NCI-H2196 (cell line): ENCODE results near the gene LPAR2.
A peak's percentile ranks its signal among the peaks of the same experiment; 100 is the strongest.
"Not testable (repeated sequence)": the region's sequence is repeated elsewhere in the genome, so short reads cannot be mapped to it uniquely, and the experiment has no call there.

ENCODE experiments used
- DNase-seq: peaks from one replicate; lab custom pipeline; 2025; ENCODE audit not compliant: unreplicated experiment; lab: John Stamatoyannopoulos, UW

Gene LPAR2

DNA sequence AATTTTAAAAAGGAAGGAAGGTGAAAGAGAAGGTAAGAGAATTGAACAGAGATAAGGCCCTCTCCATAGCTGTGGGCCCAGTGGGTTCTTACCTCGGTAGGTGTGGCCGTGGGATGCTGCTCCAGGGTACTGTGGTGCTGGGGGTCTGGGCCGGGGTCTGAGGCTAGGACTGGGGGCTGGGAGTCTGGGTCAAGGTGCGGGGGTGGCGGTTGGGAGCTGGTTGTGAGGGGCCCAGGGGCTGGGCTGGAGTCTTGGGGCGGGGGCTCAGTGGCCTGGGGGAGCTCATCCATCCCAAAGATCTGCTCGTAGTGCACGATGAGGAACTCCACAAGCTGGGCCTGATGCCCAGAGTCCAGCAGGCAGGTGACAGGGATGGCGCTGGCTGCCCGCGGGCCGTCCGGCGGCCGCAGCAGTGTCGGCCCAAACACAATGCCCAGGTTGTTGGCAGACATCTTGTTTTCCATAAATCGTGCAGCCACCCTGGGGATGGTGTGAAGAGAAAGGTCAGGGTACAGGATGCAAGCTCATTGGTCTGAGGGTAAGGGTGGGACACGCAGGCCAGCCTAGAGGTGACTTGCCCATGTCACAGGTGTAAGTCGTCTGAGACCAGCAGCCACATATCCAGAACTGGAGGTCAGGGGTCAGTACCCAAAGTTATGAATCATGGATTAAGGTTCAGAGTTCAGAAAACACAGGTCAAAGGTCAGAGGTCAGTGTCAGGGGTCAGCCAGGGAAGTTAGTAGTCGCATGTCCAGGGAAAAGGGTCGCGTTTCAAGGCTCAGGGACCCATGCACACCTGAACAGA lies 5.9 kb upstream of the LPAR2 start:
- no peak for DNase-seq

DNA sequence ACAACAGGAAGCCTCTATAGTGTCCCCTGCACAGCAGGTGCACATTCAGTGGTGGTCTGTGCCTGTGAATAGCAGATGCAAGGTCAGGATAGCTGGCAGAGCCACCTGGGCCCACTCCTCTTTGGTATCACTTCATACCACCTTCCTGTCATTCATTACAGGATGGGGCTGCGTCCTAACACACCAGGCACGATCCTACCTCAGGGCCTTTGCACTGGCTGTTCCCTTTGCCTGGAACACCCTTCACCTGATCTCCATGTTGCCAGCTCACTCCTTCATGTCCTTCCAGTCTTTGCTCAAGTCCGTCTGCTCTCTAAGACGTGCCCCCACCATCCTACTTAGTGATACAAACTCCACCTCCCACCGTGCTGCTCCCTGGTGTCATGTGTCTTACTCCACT lies 4.6 kb upstream of the LPAR2 start:
- no peak for DNase-seq

DNA sequence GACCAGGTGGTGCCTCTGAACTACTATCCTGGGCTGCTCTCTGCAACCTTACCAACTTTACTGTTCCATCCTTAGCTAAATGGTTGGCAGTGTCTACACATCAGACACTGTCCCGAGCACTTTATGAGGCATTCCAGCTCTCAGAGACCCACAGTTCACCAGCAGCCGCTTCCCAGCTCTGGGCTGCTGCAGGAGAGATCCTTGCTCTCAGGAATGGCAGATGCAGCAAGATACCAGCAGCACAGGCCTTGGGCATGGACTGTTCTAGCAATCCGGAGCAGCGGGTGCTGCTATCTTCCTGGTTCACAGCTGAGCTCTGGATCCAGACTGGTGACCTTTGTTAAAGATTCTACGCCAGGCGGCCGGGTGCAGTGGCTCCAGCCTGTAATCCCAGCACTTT lies 3.3 kb upstream of the LPAR2 start:
- no peak for DNase-seq

DNA sequence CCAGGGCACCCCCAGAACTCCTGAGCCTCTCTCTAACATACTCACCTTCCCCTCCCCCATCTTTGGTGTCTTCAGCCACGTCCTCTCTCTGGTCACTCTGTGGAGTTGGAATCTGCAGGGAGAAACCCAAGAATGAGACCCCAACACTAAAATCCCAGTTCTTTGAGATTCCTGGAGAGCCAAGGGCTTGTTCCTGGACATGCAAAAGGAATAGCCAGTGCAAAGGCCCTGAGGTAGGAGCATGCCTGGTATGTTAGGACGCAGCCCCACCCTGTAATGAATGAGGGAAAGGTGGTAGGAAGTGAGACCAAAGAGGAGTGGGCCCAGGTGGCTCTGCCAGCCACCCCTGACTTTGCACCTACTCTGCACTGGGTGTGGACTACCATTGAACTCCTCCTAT lies 2.4 kb upstream of the LPAR2 start:
- DNase-seq = no peak

DNA sequence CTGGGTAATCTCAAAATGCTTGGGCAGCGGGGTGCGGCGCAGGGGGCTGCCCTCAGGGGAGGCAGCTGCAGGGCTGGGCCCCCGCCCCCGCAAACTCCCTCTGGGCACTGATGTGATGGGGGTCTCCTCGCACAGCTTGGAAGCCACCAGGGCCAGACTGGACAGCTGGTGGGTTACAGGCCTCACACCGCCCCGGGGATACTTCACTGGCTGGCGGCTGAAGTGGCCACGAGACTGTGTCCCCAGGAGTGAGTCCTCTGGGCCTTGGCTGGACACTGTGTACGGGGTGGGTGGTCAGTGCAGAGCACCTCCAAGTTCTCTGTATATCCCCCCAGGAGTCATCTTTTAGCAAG lies 2.0 kb upstream of the LPAR2 start:
- no peak for DNase-seq

DNA sequence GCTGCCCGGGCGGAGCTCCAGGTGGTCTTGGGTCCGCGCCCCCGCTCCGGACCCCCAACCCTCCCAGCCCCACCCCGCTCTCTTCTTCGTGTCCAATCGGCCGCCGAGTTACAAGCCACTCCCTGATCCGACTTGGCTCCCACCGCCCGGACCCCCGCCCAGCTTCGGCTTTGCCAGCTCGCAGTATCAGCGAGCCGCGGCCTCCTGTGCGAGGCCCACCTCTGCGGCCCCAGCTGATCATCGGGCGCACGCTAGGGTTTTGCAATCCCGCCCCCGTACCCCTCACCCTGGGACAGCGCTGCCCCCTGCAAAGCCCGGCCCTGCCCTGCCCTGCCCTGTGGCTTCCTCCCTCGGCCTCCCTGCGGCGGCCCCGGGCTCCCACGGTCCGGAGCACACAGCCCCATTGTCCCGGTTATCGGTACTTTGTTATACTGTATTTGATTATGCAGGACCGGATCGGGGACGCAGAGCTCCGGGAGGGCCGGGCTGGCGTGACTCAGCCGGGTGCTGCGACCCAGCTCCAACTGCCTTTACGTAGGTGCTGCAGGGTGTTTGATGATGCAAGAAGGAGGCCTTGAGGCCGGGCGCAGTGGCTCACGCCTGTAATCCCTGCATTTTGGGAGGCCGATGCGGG lies 598 bp upstream of the LPAR2 start:
- peak; percentile 44 for DNase-seq

DNA sequence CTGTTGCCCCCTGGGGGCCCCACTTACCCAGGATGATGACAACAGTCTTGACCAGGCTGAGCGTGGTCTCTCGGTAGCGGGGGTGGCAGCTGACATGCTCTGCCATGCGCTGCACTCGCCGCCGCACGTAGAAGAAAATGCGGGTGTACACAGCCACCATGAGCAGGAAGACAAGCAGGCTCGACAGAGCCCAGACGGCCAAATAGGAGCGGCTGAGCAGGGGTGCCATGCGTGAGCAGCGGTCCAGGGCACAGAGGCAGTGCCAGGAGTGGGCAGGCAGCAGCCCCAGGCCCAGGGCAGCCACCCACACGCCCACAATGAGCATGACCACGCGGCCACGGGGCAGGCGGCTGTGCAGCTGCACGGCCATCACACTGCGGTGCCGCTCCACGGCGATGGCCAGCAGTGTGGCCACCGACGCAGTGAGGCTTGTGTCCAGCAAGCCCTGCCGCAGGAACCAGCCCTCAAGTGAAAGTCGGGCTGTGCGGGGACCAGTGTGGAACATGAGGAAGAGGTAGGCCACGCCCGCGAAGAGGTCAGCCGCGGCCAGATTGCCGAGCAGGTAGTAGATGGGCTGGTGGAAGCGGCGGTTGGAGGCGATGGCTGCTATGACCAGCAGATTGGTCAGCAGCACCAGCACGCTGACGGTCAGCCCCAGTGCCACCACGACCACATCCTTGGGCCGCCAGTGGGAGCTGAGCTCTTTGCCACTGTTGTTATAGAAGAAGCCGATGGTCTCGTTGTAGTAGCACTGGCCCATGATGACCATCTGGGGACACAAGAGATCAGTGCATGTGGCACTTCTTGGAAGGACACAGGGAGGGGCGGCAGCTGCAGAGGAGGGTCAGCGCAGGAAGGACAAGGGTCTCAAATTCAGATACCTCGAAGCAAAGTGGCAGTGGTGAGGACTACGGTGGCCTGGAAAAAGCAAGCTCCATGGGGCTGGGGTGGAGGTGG lies 1.2 kb downstream of the LPAR2 start:
- DNase-seq = no peak

DNA sequence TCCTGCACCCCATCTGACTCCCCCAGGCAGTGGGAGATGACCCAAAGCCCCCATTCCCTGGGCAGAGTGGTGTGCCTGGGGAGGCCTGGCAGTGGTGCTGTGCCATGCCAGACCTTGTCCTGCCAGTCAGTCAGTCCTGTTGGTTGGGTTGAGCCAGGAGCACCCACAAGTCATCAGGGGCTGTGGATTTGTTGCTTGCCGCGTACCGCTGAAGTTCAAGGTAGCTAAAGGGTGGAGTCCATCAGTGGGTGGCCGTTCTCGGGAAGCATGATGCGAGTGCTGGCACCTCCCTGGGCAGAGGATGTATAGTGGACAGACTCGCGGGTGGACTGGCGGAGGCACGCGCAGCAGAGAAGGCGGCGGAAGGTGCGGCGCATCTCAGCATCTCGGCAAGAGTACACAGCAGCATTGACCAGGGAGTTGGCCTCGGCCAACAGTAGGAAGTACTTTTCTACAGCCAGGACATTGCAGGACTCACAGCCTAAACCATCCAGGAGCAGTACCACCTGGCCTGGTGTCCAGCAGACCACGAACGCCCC lies 3.9 kb downstream of the LPAR2 start:
- no peak for DNase-seq

DNA sequence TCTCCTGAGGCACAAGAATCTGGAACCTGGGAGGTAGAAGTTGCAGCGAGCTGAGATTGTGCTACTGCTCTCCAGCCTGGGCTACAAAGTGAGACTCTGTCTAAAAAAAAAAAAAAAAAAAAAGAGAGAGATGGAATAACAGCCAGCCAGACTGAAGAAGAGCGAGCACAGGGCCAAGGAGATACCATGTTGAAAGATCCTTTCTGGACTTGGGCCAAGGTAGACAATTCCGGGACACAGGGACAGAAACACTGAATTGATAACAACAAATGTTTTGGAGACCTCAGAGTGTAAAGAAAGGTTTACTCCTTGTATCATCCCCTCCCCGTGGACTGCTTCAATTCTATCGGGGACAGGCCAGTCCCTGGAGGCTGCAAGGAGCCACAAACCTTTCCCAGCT lies 4.6 kb downstream of the LPAR2 start:
- DNase-seq = no peak

DNA sequence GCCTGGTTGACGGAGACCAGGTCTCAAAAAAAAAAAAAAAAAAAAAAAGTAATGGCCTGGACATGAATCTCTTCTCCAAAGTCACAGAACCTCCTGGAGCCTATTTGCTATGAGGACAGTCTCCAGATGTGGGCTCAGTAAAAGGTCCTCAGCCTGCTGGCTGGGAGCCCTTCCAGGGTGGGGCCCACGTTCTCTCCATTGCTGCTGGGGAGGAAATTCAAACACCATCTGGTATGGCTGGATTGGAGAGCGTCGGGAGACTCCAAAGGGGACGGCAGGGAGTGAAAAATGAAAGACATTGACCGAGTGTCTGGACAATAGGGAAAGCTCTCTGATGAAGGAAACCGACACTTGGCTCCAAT lies 8.2 kb downstream of the LPAR2 start:
- no peak for DNase-seq

DNA sequence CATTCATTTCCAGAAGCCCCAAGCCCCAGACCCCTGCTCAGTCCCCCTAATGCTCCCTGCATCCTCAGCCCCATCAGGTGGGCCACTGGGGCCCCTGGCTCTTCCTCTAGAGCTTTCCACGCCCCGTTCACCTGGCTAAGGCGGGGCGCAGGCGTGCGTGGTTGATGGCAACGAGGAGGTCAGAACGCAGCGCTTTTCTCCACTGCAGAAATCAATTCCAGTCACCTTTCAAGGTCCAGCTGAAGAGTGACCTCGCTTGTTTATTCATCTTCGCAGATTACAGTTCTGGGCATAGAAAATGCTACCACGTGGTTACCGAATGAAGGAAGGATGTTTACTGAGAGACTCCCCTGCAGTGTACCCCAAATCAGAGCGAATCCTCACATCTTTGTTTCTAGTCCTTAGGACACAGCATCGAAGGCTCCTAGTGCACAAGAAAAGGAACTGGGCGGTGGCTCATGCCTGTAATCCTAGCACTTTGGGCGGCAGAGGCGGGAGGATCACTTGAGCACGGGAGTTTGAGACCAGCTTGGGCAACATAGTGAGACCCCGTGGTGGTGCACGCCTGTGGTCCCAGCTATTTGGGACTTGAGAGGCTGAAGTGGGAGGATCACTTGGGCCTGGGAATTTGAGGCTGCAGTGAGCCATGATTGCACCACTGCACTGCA lies 8.7 kb downstream of the LPAR2 start:
- DNase-seq = peak; percentile 54

DNA sequence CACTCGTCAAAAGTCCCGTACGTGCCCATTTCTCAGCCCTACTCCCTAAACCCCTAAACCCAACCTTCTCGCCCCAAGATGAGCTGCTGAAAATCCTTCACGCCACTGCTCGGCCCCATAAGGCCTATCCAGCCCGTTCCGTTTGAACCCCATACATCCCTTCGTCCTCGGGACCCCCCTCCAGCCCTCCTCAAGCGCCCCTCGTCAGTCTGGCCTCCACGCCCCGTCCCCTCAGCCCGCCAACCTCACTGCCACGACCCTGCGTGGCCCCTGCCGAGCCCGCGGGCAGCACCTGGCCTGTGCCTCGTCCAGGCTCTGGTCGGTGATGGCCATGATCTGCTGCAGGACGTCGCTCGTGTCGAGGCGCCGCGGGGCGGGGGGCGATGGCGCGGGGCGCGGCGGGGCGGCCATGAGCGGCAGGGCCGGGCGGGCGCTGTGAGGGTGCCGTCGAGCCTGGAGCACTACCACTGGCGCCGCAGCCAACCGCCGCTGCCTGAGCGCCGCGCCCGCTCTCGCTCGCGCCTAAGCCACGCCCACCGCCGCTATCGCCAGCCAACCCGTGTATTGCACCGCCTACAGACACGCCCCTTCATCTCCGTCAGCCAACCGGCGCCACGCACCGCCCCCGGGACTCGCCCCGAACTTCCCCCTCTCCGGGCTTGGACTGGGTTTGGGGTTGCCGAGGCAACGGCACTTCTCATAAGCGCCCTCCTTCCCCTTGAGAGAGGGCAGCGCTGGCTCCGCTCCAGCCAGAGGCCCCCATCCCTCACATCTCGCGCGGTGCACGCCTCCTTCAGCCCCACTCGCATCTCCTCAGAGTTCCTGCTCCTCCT lies 9.6 kb downstream of the LPAR2 start, which contains the start of gene PBX4:
Gene PBX4, minus strand, starts transcription at position 469 of the 833 bp plus-strand sequence. Its CDS starts 58 bp downstream, at position 411.
- peak; percentile 98 for DNase-seq

DNA sequence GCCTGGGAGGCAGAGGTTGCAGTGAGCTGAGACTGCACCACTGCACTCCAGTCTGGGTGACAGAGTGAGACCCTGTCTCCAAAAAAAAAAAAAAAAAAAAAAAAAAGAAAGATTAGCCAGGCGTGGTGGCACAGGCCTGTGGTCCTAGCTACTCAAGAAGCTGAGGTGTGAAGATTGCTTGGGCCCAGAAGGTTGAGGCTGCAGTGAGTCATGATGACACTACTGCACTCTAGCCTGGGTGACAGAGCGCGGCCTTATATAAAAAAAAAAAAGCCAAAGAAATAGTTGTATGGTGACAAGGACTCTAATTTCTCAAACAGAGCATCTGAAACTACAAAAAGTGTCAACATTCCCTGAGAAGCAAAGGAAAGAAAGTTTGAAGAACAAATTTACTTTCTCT lies 12.9 kb downstream of the LPAR2 start:
- no peak for DNase-seq

DNA sequence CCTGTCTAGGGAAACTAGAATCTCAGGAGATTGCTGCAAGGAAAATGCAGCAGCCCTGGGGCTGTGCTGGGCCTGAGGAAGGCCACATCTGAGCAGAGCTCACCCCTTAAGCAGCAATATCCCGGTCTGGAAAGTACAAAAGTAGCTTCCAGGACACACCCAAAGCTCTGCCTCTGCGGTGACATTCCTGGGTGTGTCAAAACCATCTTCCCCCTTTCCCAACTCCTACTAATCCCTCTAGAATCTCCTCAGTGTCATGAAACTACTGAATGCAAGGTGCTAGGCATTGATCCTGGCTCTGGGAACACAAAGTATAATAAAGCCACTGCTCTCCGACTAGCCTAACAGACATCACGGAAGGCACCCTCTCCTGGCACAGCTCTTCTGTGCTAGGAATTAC lies 14.5 kb downstream of the LPAR2 start:
- DNase-seq = no peak

DNA sequence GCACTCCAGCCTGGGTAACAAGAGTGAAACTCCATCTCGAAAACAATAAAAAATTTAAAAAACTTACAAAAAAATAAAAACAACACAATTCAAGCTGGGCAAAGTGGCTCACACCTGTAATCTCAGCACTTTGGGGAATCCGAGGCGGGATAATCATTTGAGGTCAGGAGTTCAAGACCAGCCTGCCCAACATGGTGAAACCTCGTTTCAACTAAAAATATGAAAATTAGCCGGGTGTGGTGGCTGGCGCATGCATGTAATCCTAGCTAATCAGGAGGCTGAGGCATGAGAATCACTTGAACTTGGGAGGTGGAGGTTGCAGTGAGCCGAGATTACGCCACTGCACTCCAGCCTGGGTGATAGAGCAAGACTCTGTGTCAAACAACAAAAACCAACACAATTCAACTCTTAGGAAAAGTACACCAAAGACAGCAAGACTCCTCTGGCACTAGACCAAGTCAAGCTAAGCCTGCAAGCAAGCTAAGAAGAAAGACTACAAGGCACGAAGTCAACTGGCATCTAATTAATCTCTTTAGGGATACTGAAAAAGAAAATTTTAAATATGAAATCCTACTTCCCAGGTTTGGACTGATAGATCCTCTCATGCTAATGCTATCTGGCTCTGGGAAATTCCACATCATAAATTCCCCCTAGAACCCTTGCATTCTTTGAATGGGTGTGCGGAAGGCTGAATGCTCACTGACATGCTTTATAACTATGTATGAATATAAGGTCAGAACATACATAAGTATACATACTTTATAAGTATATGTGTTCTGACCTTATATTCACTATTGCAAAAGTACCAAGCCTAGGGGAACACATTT lies 17.4 kb downstream of the LPAR2 start:
- no peak for DNase-seq

DNA sequence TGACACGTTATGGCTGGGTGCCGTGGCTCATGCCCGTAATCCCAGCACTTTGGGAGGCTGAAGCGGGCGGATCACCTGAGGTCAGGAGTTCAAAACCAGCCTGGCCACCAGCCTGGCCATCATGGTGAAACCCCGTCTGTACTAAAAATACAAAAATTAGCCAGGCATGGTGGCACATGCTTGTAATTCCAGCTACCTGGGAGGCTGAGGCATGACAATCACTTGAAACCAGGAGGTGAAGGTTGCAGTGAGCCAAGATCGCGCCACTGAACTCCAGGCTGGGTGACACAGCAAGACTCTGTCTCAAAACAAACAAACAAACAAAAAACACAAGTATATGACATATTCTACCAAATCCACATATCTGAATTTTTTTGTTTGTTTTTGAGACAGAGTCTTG lies 21.3 kb downstream of the LPAR2 start:
- DNase-seq = not testable (repeated sequence)

DNA sequence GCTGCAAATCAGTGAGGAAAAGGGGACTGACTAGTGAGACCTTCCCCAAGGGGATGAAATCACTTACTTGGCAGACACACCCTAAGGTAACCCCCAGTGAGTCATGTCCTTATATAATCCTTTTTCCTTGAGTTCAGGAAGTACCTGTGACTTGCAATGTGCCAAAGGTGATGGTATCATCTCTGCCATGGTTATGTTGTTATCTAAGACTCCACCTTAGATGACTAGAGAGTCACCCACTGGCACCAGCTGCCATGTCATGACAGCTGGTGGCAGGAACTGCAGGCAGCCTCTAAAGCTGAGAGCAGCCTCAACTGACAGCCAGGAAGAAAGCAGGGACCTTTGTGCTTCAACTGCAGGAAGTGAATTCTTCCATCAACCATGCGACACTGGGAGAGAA lies 22.0 kb downstream of the LPAR2 start:
- DNase-seq = no peak

DNA sequence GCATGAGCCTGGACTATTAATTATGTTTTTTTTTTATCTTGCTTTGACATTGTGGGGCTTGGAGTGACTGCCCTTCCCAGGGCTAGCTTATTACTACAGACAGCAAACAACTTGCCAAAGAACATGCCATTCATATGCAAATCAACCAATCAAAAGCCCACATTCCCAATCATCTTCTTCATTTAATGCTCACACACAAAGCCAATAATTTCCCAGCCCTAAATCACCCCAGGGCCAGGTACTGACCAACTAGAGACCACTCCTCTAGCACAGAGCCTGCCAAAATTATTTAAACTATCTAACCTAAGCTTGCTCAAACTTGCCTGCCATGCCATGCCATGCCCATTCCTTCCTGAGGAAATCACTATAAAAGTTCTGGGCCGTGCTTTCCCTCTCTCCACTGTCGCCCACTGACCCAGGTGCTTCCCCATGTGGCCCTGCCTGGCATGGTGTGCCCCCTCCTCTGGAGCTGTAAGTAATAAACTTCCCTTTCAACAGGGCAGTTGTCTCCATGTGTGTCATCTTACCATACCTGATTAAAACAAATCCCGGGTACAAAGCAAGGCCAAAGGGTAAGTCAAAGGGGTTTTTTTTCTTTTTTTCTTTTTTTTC lies 25.2 kb downstream of the LPAR2 start:
- DNase-seq = no peak
